Right ventricle myocardium superior (tissue), 1 donor: ENCODE measurements around the gene PTPRN2. TPM values are rescaled to one million over a fixed set of nuclear protein-coding genes. Genes with fewer than 3 reads are reported as not detected.
"Not testable (repeated sequence)": the region's sequence is repeated elsewhere in the genome, so short reads cannot be mapped to it uniquely, and the experiment has no call there.

Experiments
- ATAC-seq: fragments of 200-7000 bp; cut with Tn5 transposase; one replicate; pipeline ENCODE4 v1.9.1; 2020; ENCODE audit warnings: mild to moderate bottlenecking; ENCODE audit not compliant: poor library complexity
- DNase-seq: peaks from one replicate; pipeline ENCODE4 v3.0.0-alpha.2; 2020
- intact Hi-C: fragments of 100-400 bp; cut with DNase I; formaldehyde crosslinking; loops from one replicate; pipeline ENCODE4 v1.11.2; 2022
- total RNA-seq: library from RNA; stranded (reverse); fragmentation: NEBNext Ultra II Directional; extraction: Animal tissue kit (Norgen Biotek cat#: 25700); gene quantifications from one replicate; pipeline ENCODE4 v1.2.1, GENCODE V29; 2021
- donor health status: DM: no; HTN: yes; CAD: no; lungs with severe emphysema.

Gene PTPRN2
- total RNA-seq, 1 donor from 2014 or later: 1.2 TPM

GRCh38 chr7:158320328-158320727, 267.3 kb downstream of the PTPRN2 start:
- ATAC-seq: no peak
- intact Hi-C loops: no loop called here
- no peak for DNase-seq

GRCh38 chr7:158318511-158318913, 269.1 kb downstream of the PTPRN2 start:
- intact Hi-C loops: no loop called here
- DNase-seq (no peak), ATAC-seq (no peak)

DNA sequence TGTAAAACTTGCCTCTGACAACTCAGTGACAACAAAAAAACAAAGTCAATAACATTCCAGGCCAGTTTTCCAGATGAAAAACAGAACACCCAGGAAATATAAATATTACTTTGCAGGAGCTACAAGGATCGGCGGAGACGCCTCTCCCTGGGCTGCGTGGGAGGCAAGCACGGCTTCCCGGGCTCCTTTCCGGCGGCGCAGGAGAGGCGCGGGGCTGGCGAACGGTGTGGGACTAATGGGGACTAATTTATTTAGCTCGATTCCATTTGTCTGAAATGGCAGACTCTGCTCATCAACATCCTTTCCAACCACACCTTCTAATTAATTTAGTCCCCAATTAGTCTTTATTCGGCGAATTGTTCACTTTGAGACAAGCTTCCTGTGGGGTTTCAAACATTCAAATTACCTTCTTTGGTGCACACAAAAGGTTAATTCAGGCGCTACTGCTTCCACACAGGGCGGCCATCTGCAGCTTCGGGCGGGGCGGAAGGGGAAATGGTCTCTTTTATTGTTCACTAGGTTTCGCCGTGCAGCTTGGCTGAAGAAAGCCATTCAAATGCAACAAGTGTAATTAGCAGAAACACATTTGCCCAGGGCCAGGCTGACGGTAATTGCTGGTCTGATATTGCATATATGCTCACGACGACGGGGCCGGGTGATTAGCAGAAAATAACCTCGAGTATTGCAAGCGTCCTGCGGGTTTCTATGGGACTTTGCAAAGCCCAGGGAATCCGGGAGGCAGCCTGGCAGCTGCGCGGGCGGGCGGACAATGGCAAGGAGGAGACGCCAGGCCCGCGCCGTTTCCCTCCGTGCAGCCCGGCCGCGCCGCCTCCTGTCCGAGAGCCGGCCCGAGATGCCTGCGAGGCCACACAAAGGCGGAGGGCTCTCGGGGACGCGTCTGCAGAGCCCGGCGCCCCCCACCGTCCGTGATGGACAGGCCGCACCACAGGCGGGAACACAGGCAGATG, 270.1 kb downstream of the PTPRN2 start:
- DNase-seq (no peak), ATAC-seq (no peak)
- intact Hi-C loops: no loop called here

DNA sequence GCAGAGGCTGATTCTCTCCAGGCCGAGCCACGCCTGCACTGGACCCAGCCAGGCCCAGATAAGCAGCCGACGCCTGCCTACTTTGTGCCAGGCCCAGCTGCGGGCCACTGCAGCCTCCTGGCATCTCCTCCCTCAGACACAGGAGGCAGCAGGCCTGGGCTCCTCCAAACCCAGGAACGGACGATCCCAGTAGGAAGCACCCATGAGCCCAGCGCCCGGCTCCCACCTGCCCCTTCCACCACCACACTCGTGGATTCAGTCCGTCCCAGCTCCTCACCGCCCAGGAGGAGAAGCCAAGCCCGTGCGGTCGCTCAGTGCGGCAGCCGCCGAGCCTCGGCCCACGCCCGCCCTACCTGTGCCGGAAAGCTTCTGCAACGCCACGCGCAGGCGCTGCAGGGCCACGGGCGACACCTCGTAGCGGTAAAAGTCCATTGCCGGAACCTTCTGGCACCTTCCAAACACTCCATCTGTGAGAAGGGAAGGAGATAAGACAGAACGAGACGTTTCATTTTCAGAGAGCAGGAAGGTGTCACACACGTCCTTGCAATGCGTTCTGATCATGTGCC, 271.1 kb downstream of the PTPRN2 start:
- DNase-seq (no peak), ATAC-seq (no peak)
- intact Hi-C loops: no loop called here

GRCh38 chr7:158315881-158316280, 271.7 kb downstream of the PTPRN2 start:
- intact Hi-C loops: no loop called here
- ATAC-seq (no peak), DNase-seq (no peak)

DNA sequence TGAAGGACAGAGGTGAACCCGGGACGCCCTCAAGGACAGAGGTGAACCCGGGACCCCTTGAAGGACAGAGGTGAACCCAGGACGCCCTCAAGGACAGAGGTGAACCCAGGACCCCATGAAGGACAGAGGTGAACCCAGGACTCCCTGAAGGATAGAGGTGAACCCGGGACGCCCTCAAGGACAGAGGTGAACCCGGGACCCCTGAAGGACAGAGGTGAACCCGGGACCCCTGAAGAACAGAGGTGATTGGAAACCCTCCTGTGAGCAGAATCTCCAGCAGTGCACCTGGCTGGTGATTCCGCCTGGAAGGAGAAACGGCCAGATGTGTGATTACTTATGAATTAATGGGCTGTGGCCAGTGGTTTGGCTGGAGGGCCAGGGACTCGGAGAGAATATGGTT, 272.3 kb downstream of the PTPRN2 start:
- DNase-seq: no peak

GRCh38 chr7:158314394-158314793, 273.2 kb downstream of the PTPRN2 start:
- intact Hi-C loops: no loop called here
- DNase-seq (no peak), ATAC-seq (no peak)

More for the DNA sequence above, 272.3 kb downstream of the PTPRN2 start:
- no peak for ATAC-seq
- intact Hi-C loops: no loop called here

GRCh38 chr7:158313931-158314330, 273.7 kb downstream of the PTPRN2 start:
- no peak for ATAC-seq
- DNase-seq: no peak
- intact Hi-C loops: no loop called here

DNA sequence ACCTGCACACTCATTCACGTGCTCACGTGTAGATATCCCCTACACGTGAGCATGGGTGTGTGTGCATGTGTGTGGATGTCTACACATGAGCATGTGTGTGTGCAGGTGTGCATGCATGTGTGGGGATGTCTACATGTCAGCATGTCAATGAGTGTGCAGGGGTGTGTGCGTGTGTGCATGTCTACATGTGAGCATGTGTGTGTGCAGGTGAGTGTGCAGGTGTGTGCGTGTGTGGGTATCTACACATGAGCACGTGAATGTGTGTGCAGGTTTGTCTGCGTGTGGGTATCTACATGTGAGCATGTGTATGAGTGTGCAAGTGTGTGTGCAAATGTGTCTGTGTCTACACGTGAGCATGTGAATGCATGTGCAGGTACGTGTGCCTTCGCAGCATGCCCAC, 274.8 kb downstream of the PTPRN2 start:
- DNase-seq: no peak
- intact Hi-C loops: no loop called here
- no peak for ATAC-seq

- no peak for DNase-seq
- ATAC-seq: no peak
- intact Hi-C loops: no loop called here
Measured at GRCh38 chr7:158311791-158312190, 275.8 kb downstream of the PTPRN2 start.

DNA sequence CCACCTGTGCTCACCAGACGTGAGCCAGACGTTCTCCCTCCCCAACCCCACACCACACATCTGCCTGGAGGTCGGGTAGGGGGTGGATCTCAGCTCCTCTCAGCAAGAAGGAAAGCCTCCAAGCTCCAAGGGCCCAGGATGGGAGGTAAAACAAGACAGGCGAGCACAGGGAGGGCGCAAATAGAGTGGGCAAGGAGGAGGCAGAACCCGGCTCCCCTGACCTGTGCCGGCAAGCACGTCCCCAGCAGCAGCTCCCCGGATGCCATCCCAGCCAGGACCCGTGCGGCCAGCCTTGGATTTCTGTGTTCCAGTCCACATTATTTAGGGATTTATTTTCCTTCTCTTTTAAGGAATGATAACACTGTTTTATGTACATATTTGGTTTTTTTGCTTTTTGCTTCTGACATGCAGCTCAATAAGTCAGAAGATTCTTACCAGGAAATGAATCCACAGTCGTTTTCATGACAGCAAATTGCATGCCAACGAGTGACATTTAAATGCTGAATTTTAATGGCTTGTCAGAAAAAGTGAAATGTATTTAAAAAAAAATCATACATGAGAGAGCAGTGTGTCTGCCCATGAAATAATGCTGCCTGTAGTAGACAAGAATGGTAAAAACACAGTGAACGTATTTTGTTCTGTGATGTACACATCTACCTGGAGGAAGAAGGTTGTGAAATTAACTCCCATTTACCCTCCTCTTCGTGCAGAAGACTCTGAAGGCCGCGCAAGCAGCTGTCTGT, 276.5 kb downstream of the PTPRN2 start:
- ATAC-seq: no peak
- intact Hi-C loops: no loop called here
- no peak for DNase-seq

- DNase-seq: no peak
- intact Hi-C loops: no loop called here
Measured at GRCh38 chr7:158309868-158310763, 277.5 kb downstream of the PTPRN2 start.

GRCh38 chr7:158308001-158308400, 279.6 kb downstream of the PTPRN2 start:
- DNase-seq (no peak), ATAC-seq (no peak)
- intact Hi-C loops: no loop called here

More at GRCh38 chr7:158309868-158310763, 277.5 kb downstream of the PTPRN2 start:
- ATAC-seq: no peak

DNA sequence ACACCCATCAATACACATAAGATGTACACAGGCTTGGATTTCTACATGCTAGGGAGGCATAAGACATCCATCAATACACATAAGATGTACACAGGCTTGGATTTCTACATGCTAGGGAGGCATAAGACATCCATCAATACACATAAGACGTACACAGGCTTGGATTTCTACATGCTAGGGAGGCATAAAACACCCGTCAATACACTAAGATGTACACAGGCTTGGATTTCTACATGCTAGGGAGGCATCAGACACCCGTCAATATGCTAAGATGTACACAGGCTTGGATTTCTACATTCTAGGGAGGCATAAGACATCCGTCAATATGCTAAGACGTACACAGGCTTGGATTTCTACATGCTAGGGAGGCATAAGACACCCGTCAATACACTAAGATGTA, 283.6 kb downstream of the PTPRN2 start:
- intact Hi-C loops, ATAC-seq, DNase-seq: not testable (repeated sequence)

DNA sequence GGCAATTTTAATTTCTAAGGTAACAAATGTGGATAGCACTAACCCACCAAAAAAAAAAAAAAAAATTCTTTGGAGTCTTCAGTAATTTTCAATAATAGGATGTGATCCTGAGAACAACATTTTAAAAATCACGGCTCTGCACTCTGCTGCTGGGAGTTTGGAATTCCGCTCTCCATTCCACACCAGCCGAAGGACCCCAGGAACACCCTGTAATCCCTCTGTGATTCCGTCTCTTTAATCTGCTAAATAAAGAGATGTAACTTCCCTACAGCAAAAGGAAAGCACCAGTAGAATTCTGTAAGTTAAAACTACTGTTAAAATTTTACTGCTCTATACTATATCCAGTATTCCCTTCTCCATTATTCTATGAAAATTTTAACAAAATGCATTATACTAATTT, 284.5 kb downstream of the PTPRN2 start:
- no peak for ATAC-seq
- intact Hi-C loops: no loop called here

DNA sequence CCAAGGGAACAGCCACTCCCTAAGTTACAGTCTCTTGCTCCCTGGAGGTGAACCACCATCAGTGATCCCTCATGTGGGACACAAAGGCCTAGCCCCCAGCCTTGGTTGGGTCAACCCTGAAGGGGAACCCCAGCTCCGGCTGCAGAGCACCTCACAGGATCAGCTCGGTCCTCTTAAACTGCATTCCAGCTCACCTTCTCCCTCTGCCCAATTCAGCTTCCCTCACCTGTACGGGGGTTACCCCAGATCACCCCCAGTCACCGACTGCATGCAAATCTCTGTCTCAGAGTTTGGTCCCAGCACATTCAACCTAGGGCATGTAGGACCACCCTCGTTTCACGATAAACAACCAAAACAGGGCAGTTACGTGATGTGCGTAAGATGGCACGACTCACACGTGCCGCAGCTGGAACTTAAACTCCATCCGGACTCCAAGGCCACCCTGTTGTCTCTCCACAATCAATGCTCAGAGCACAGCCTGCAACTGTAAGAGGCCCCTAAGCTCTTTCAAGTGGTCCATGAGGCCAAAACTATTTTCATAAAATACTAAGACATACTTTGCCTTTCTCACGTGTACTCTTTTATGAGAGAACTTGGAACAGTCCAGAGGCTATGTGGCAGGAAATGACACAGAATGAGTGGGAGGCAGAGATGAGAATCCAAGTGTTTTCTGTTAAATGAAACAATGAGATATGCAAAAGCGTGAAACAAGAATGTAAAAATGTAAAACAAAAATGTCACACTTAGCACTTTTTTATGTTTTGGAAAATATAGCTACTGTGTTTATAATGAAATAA, 285.2 kb downstream of the PTPRN2 start:
- ATAC-seq: no peak
- intact Hi-C loops: no loop called here
- no peak for DNase-seq

More for the DNA sequence above, 284.5 kb downstream of the PTPRN2 start:
- DNase-seq: no peak

GRCh38 chr7:158301207-158301606, 286.4 kb downstream of the PTPRN2 start:
- intact Hi-C loops: no loop called here
- ATAC-seq: no peak
- DNase-seq: no peak

- DNase-seq: no peak
- intact Hi-C loops: no loop called here
- no peak for ATAC-seq
Measured at GRCh38 chr7:158300427-158300826, 287.2 kb downstream of the PTPRN2 start.
